Esophagus squamous epithelium (tissue), 5 donors: ENCODE results near the gene ILK. TPM values are rescaled to one million over a fixed set of nuclear protein-coding genes. Genes with fewer than 3 reads are reported as not detected.
A peak's percentile ranks its signal among the peaks of the same experiment; 100 is the strongest.

Experiments
- DNase-seq: peaks from one replicate; lab custom pipeline; 2025; lab: John Stamatoyannopoulos, UW
- H3K27ac ChIP-seq, 4 donors: fragments of 200-600 bp; sonication (generic); one replicate each; pipeline ENCODE4 v1.5.1; 2016 to 2019; ENCODE audit warnings: mild to moderate bottlenecking in 1 of 4
- H3K27me3 ChIP-seq, 4 donors: fragments of 200-600 bp; sonication (generic); 1 replicate in 3 of 4; 2 replicates in 1 of 4; pipeline versions ENCODE4 v1.5.1 to v1.6.0; 2017 to 2021; ENCODE audit warnings: antibody characterized with exemption in 1 of 4
- H3K36me3 ChIP-seq, 3 donors: fragments of 200-600 bp; sonication (generic); one replicate each; pipeline ENCODE4 v1.5.1; 2016 to 2019
- H3K4me1 ChIP-seq, 3 donors: fragments of 200-600 bp; sonication (generic); one replicate each; pipeline ENCODE4 v1.5.1; 2017 to 2019
- H3K4me3 ChIP-seq, 4 donors: fragments of 200-600 bp; sonication (generic); 1 replicate in 3 of 4; 2 replicates in 1 of 4; pipeline ENCODE4 v1.5.1; 2016 to 2019; ENCODE audit warnings: mild to moderate bottlenecking in 2 of 4, moderate library complexity in 1 of 4
- H3K9me3 ChIP-seq, 3 donors: fragments of 200-600 bp; sonication (generic); one replicate each; pipeline ENCODE4 v1.5.1; 2016 to 2019
- POLR2A ChIP-seq, 4 donors: fragments of 450-650 bp; IDR thresholded peaks; one replicate each; pipeline ENCODE4 v1.6.1; 2017; ENCODE audit warnings: antibody characterized with exemption in 4 of 4, mild to moderate bottlenecking in 4 of 4, moderate library complexity in 3 of 4
- WGBS, 2 donors: methylation state at CpG; one replicate each; pipeline ENCODE4 v1.1.5; 2018; 5-methylcytosine and 5-hydroxymethylcytosine counted together
- intact Hi-C: fragments of 100-400 bp; cut with DNase I; formaldehyde crosslinking; loops from one replicate; pipeline ENCODE4 v1.15.0; 2022
- total RNA-seq, 4 donors: library from RNA; depleted of rRNA; stranded (reverse); fragments of >200 nt; gene quantifications; one replicate each; pipeline ENCODE4 v1.1.0, GENCODE V29; 2016
- TF ChIP-seq, protein P1 (sequence below), 6 experiments: fragments of 450-650 bp in 4 of 6; fragments of 200-600 bp in 2 of 6; sonication (generic) in 2 of 6; IDR thresholded peaks; one replicate each; pipeline ENCODE4 v1.5.1; 2016 to 2019; ENCODE audit warnings: antibody characterized with exemption in 6 of 6, mild to moderate bottlenecking in 4 of 6, moderate library complexity in 4 of 6
- donor health status: DM: yes; HTN: yes; CAD: no.

Gene ILK
- total RNA-seq, 4 donors from 2014 or later: 34.5 to 128 (median 49.5) TPM

DNA sequence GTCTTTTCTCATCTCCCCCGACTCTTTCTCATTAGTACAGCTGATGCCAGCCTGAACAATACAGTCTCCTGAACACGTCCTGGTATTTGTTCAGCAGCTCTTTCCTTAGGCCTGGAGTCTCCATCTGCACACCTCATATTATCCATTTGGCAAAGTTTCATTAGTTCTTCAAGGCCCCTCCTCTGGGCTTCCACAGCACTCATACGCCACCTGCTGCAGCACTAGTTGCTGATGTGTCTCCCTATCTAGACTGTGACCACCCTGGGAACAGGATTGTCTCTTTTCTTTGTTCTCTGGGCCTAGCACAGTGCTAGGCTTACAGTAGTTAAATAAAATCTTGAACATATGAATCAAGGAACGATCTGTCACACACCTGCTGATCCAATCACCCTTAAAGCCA is 34.9 kb downstream of the ILK start:
- peaks cover 8 to 57% (median 20%) of the 10 kb centered on the region in 3 donors for H3K4me1 ChIP-seq

DNA sequence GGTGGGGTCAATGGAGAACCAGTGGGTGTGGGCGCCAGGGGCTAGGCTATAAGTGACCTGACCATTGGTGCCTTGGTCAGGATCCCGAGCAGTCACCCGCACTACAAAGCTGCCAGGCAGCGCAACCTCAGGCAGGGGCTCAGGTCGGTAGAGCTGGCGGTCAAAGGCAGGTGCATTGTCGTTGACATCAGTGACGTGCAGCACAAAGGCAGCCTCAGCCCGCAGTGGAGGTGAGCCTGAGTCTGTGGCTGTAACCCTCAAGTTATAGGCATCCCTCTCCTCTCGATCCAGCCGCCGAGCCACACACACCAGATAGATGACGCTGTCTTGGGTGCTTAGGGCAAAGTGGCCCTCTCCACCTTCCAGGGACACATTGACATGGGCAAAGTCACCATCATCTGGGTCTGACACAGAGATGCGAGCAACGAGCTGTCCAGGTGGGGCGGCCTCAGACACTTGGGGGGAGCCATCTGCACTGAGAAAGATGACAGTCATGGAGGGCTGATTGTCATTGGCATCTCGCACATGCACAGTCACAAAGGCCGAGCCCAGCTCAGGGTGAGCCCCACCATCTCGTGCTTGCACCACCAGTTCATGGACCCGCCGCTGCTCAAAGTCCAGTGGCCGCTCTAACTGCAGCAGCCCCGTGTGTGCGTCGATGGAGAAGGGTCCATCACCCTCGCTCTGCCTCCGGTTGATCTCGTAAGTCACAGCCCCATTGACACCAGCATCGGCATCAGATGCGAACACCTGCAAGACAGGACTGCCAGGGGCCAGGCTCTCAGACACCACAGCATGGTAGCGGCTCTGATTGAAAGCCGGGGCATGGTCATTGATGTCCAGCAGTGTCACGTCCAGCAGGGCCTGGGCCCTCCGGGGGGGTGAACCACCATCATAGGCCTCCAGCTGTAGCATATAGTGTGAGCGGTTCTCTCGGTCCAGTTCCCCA is 36.7 kb downstream of the ILK start:
- intact Hi-C loops: no loop called here
- Histone ChIP-seq H3K9me3 (no peaks in the 10 kb centered on the region), H3K4me1 (peaks cover 8 to 42% (median 20%) of the 10 kb centered on the region in 3 donors), H3K27me3 (no peaks in the 10 kb centered on the region), H3K27ac (no peak overlapping the region), H3K36me3 (peaks cover 0 to 17% (median 0%) of the 10 kb centered on the region in 3 donors), H3K4me3 (no peak overlapping the region)
- TF ChIP-seq, protein P1, sequence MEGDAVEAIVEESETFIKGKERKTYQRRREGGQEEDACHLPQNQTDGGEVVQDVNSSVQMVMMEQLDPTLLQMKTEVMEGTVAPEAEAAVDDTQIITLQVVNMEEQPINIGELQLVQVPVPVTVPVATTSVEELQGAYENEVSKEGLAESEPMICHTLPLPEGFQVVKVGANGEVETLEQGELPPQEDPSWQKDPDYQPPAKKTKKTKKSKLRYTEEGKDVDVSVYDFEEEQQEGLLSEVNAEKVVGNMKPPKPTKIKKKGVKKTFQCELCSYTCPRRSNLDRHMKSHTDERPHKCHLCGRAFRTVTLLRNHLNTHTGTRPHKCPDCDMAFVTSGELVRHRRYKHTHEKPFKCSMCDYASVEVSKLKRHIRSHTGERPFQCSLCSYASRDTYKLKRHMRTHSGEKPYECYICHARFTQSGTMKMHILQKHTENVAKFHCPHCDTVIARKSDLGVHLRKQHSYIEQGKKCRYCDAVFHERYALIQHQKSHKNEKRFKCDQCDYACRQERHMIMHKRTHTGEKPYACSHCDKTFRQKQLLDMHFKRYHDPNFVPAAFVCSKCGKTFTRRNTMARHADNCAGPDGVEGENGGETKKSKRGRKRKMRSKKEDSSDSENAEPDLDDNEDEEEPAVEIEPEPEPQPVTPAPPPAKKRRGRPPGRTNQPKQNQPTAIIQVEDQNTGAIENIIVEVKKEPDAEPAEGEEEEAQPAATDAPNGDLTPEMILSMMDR (IDR thresholded peaks at IDR 0.05): no peak
- TF ChIP-seq POLR2A (IDR thresholded peaks at IDR 0.05): no peak
- WGBS, 2 donors: 87 to 88% methylated on average over 7 to 29 of the region's 36 CpGs
- DNase-seq: no peak

More for the DNA sequence above, 34.9 kb downstream of the ILK start:
- no peak for DNase-seq
- H3K27ac ChIP-seq: peak overlapping the region in 1 of 4 donors; percentile 17
- H3K9me3 ChIP-seq: no peaks in the 10 kb centered on the region
- 74 to 78% methylated on average over 4 of the region's 4 CpGs for WGBS, 2 donors
- intact Hi-C loops: no loop called here
- H3K4me3 ChIP-seq: no peak overlapping the region
- TF ChIP-seq, protein P1 (IDR thresholded peaks at IDR 0.05): no peak
- TF ChIP-seq POLR2A (IDR thresholded peaks at IDR 0.05): no peak
- H3K36me3 ChIP-seq: peaks cover 0 to 17% (median 0%) of the 10 kb centered on the region in 3 donors
- H3K27me3 ChIP-seq: no peaks in the 10 kb centered on the region

- H3K27ac ChIP-seq: no peak overlapping the region
- no peaks in the 10 kb centered on the region for H3K27me3 ChIP-seq
- 100% methylated on average over 5 of the region's 26 CpGs; no CpG with 5 or more reads in 1 of the 2 donors for WGBS, 2 donors
- DNase-seq: no peak
- intact Hi-C loops: no loop called here
- H3K36me3 ChIP-seq: peaks cover 0 to 17% (median 0%) of the 10 kb centered on the region in 3 donors
- H3K4me1 ChIP-seq: peaks cover 10 to 42% (median 20%) of the 10 kb centered on the region in 3 donors
- TF ChIP-seq, protein P1 (IDR thresholded peaks at IDR 0.05): no peak
- no peak for TF ChIP-seq POLR2A (IDR thresholded peaks at IDR 0.05)
- no peaks in the 10 kb centered on the region for H3K9me3 ChIP-seq
- H3K4me3 ChIP-seq: no peak overlapping the region
Measured at GRCh38 chr11:6640985-6641701, 37.6 kb downstream of the ILK start.

DNA sequence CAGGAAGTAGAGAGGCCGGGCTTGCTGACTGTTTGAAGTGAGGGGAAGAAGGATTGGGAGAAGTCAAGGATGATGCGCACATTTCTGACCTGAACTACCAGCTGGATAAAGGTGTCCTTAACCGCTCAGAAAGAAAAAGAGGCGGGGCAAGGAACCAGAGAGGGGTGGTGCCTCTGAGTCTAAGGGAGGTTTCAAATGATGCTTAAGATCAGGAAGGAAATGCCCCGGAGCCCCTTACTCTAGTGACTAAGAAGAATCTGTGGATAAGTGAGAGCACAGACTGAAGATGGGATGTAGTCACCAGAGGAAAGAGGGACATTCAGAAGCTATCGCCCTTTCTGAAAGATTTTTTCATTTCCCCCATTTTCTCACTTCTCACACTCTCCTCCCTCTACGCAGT is 39.4 kb downstream of the ILK start:
- Histone ChIP-seq H3K27me3 (no peaks in the 10 kb centered on the region), H3K9me3 (no peaks in the 10 kb centered on the region), H3K4me1 (peaks cover 15 to 42% (median 27%) of the 10 kb centered on the region in 3 donors), H3K4me3 (no peak overlapping the region), H3K27ac (no peak overlapping the region), H3K36me3 (peaks cover 0 to 17% (median 0%) of the 10 kb centered on the region in 3 donors)
- intact Hi-C loops: no loop called here
- no peak for DNase-seq
- 78% methylated on average over 7 of the region's 7 CpGs for WGBS, 2 donors
- TF ChIP-seq, protein P1 (IDR thresholded peaks at IDR 0.05): no peak
- no peak for TF ChIP-seq POLR2A (IDR thresholded peaks at IDR 0.05)
